Measurements from ENCODE around the gene SLAMF1.

SLAMF1 gene

GRCh38 chr1:160614410-160614809 is 32.4 kb downstream of the SLAMF1 start:
- DNase-seq: no peak
- Histone ChIP-seq H3K27me3 (replicated peaks; ENCODE audit: insufficient read depth, low read length) (no peaks in the 10 kb centered on the region), H3K9me3 (replicated peaks; ENCODE audit: insufficient read depth, low read length) (no peaks in the 10 kb centered on the region), H2AFZ (ENCODE audit: low read length) (no peak overlapping the region), H3K9me2 (replicated peaks; ENCODE audit: insufficient read depth, low read length) (no peaks in the 10 kb centered on the region), H3K9ac (ENCODE audit: low read length) (no peak overlapping the region), H3K79me2 (ENCODE audit: low read length) (no peaks in the 10 kb centered on the region), H3F3A (ENCODE audit: insufficient read depth, low read length) (no peaks in the 10 kb centered on the region), H4K20me1 (ENCODE audit: insufficient read depth, low read length) (no peaks in the 10 kb centered on the region), H3K36me3 (replicated peaks; ENCODE audit: insufficient read depth, low read length) (no peaks in the 10 kb centered on the region), H3K4me3 (ENCODE audit: low read length) (no peak overlapping the region), H3K27ac (ENCODE audit: low read length) (no peak overlapping the region), H3K4me2 (ENCODE audit: low read depth, low read length) (no peak overlapping the region), H3K4me1 (ENCODE audit: low read length) (peaks cover 17% of the 10 kb centered on the region)
- TF ChIP-seq CTCF (IDR thresholded peaks at IDR 0.05; ENCODE audit: low read length) (no peak), EZH2 (optimal IDR thresholded peaks at IDR 0.05; ENCODE audit: low read depth, low read length) (no peak), EZH2phosphoT487 (IDR thresholded peaks at IDR 0.05; ENCODE audit: low read length) (no peak)

- no peaks in the 10 kb centered on the region for H3K79me2 ChIP-seq (ENCODE audit: low read length)
- no peak for DNase-seq
- no peaks in the 10 kb centered on the region for H3K9me2 ChIP-seq (replicated peaks; ENCODE audit: insufficient read depth, low read length)
- H3F3A ChIP-seq (ENCODE audit: insufficient read depth, low read length): no peaks in the 10 kb centered on the region
- no peak overlapping the region for H3K4me2 ChIP-seq (ENCODE audit: low read depth, low read length)
- no peak overlapping the region for H3K9ac ChIP-seq (ENCODE audit: low read length)
- H3K4me3 ChIP-seq (ENCODE audit: low read length): no peak overlapping the region
- H3K9me3 ChIP-seq (replicated peaks; ENCODE audit: insufficient read depth, low read length): no peaks in the 10 kb centered on the region
- no peak overlapping the region for H2AFZ ChIP-seq (ENCODE audit: low read length)
- TF ChIP-seq CTCF (IDR thresholded peaks at IDR 0.05; ENCODE audit: low read length) (no peak), EZH2phosphoT487 (IDR thresholded peaks at IDR 0.05; ENCODE audit: low read length) (no peak), EZH2 (optimal IDR thresholded peaks at IDR 0.05; ENCODE audit: low read depth, low read length) (no peak)
- no peak overlapping the region for H3K27ac ChIP-seq (ENCODE audit: low read length)
- H3K27me3 ChIP-seq (replicated peaks; ENCODE audit: insufficient read depth, low read length): no peaks in the 10 kb centered on the region
- no peaks in the 10 kb centered on the region for H3K36me3 ChIP-seq (replicated peaks; ENCODE audit: insufficient read depth, low read length)
- no peaks in the 10 kb centered on the region for H4K20me1 ChIP-seq (ENCODE audit: insufficient read depth, low read length)
- H3K4me1 ChIP-seq (ENCODE audit: low read length): peaks cover 6% of the 10 kb centered on the region; the same call in 1 of the 2 replicates
These were observed 34.1 kb downstream of the SLAMF1 start for GRCh38 chr1:160612613-160613218.

GRCh38 chr1:160610569-160611242 is 36.1 kb downstream of the SLAMF1 start:
- H3K9me3 ChIP-seq (replicated peaks; ENCODE audit: insufficient read depth, low read length): no peaks in the 10 kb centered on the region
- TF ChIP-seq CTCF (IDR thresholded peaks at IDR 0.05; ENCODE audit: low read length) (no peak), EZH2 (optimal IDR thresholded peaks at IDR 0.05; ENCODE audit: low read depth, low read length) (no peak), EZH2phosphoT487 (IDR thresholded peaks at IDR 0.05; ENCODE audit: low read length) (no peak)
- H3F3A ChIP-seq (ENCODE audit: insufficient read depth, low read length): no peaks in the 10 kb centered on the region
- no peaks in the 10 kb centered on the region for H3K79me2 ChIP-seq (ENCODE audit: low read length)
- H3K36me3 ChIP-seq (replicated peaks; ENCODE audit: insufficient read depth, low read length): no peaks in the 10 kb centered on the region
- no peak overlapping the region for H3K9ac ChIP-seq (ENCODE audit: low read length)
- H3K27ac ChIP-seq (ENCODE audit: low read length): no peak overlapping the region
- DNase-seq: no peak
- peaks cover 13% of the 10 kb centered on the region for H3K4me1 ChIP-seq (ENCODE audit: low read length)
- no peak overlapping the region for H3K4me3 ChIP-seq (ENCODE audit: low read length)
- H4K20me1 ChIP-seq (ENCODE audit: insufficient read depth, low read length): no peaks in the 10 kb centered on the region
- H2AFZ ChIP-seq (ENCODE audit: low read length): no peak overlapping the region
- H3K9me2 ChIP-seq (replicated peaks; ENCODE audit: insufficient read depth, low read length): no peaks in the 10 kb centered on the region
- no peak overlapping the region for H3K4me2 ChIP-seq (ENCODE audit: low read depth, low read length)
- H3K27me3 ChIP-seq (replicated peaks; ENCODE audit: insufficient read depth, low read length): no peaks in the 10 kb centered on the region

Measured in MM.1S (cell line).